ENCODE results near the gene RAMACL. TPM values are rescaled to one million over a fixed set of nuclear protein-coding genes. Genes with fewer than 3 reads are reported as not detected.

RAMACL gene
- total RNA-seq, 1 experiment from 2014 or later, result 0.28 TPM

- Mint-ChIP-seq H3K36me3 (ENCODE audit: insufficient read depth in 1 of 3, low read depth in 3 of 3) (peaks cover 0 to 5% (median 0%) of the 10 kb centered on the region in 3 experiments; a peak in 2 of 7 replicates), H3K4me1 (peaks cover 35 to 39% of the 10 kb centered on the region in 2 experiments), H3K4me3 (no peak overlapping the region), H3K9me3 (no peaks in the 10 kb centered on the region), H3K27me3 (ENCODE audit: low read depth) (peaks cover 2% of the 10 kb centered on the region; the same call in 1 of the 2 replicates), H3K27ac (no peak overlapping the region)
- no peak overlapping the region for H3K14ac ChIP-seq (ENCODE audit: insufficient read depth, low read length)
- H3K4ac ChIP-seq (ENCODE audit: low read depth, low read length), result no peak overlapping the region
- H3T11ph ChIP-seq (ENCODE audit: low read length), result no peak overlapping the region
- no peak overlapping the region for H2BK5ac ChIP-seq (ENCODE audit: insufficient read length, low read length)
- no peak overlapping the region for H2BK20ac ChIP-seq (ENCODE audit: low read depth, low read length, poor library complexity, severe bottlenecking)
- no peak overlapping the region for H4K91ac ChIP-seq (ENCODE audit: insufficient read length, low read depth, low read length)
- no peak overlapping the region for H2AK5ac ChIP-seq (ENCODE audit: insufficient read length, low read length)
- H2AFZ ChIP-seq (ENCODE audit: low read length), result no peak overlapping the region
- no peak for TF ChIP-seq CTCF (conservative IDR thresholded peaks at IDR 0.05)
- H3K79me1 ChIP-seq (ENCODE audit: insufficient read depth, low read depth, low read length, poor library complexity, severe bottlenecking), result no peaks in the 10 kb centered on the region
- no peak overlapping the region for H3K23ac ChIP-seq (ENCODE audit: insufficient read length, low read depth, low read length)
- no peak overlapping the region for H3K18ac ChIP-seq (ENCODE audit: insufficient read length, low read depth, low read length)
- H3K27ac ChIP-seq (ENCODE audit: insufficient read length, low read depth, low read length), result no peak overlapping the region
- no CpG with 5 or more reads among the region's 8 CpGs for WGBS (ENCODE audit: extremely low coverage, insufficient read length, low lambda C conversion rate)
- H3K9ac ChIP-seq (ENCODE audit: extremely low read depth, insufficient read length, low read length), result no peak overlapping the region
- DNase-seq, result no peak
- H2BK15ac ChIP-seq (ENCODE audit: low read depth, low read length), result no peak overlapping the region
- H3K79me2 ChIP-seq (ENCODE audit: insufficient read depth, low read length), result peaks cover 4% of the 10 kb centered on the region; the same call in 1 of the 2 replicates
- H2BK120ac ChIP-seq (ENCODE audit: low read depth, low read length, poor library complexity, severe bottlenecking), result no peak overlapping the region
- no peak overlapping the region for H3K4me2 ChIP-seq (ENCODE audit: insufficient read depth, insufficient read length, low read length)
- no peak overlapping the region for H4K5ac ChIP-seq (ENCODE audit: insufficient read length, low read depth, low read length)
- no peak overlapping the region for H4K8ac ChIP-seq (replicated peaks; ENCODE audit: insufficient read length, low read depth, low read length)
- H3K4me1 ChIP-seq (ENCODE audit: insufficient read depth, low read length), result peaks cover 4% of the 10 kb centered on the region; the same call in 1 of the 2 replicates
- no peaks in the 10 kb centered on the region for H3K27me3 ChIP-seq (ENCODE audit: insufficient read depth, low read length)
- no peaks in the 10 kb centered on the region for H4K20me1 ChIP-seq (ENCODE audit: control insufficient read depth, insufficient read depth, insufficient read length)
- H3K56ac ChIP-seq (ENCODE audit: insufficient read length, low read depth, low read length), result no peak overlapping the region
- no peak overlapping the region for H2BK12ac ChIP-seq (ENCODE audit: insufficient read length, low read depth, low read length)
- H3K23me2 ChIP-seq (ENCODE audit: insufficient read length, low read depth, low read length, poor library complexity, severe bottlenecking), result no peaks in the 10 kb centered on the region
- no peaks in the 10 kb centered on the region for H3K9me3 ChIP-seq (ENCODE audit: control insufficient read depth, low read depth, low read length)
Observed at GRCh38 chr6:166554316-166554715, 32.2 kb downstream of the RAMACL start.

Data from H9 (cell line).